OCI-M2 (cell line): Measurements from ENCODE around the gene NET1.

Experiments
- DNase-seq: peaks from one replicate; lab custom pipeline; 2025; ENCODE audit not compliant: unreplicated experiment; lab: John Stamatoyannopoulos, UW

Gene NET1

GRCh38 chr10:5498791-5499492 lies 86.6 kb downstream of the NET1 start:
- DNase-seq: no peak

DNA sequence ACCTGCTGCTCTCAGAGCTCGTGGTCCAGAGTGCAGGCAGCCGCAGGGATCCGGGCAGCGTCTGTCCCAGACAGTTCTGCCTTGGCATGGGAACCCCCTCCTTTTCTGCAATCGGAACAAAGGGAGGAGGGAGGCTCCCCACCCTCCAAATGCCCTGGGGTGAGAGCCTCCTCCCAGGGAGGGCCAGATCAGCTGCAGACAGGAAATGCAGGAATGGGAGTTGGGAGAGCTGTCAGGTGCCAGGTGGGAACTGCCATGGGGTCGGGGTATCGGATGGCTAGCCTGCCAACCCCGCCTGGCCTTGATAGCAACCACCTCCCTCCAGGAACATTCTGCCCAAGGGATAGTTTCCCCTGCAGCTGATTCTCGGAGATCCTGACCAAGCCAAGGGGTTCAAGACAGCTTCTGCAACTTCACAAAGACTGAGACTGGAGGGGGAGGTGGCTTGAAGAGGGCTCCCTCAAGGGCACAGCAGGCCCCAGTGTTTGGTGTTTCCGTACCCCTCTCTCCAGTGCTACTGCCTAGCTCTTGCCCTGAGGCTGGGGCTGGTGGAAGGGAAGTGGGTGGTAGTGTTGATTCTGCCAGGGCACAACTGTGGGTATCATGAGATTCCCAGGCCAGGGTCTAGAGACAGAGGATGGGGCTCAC lies 87.3 kb downstream of the NET1 start, which contains the start of gene CALML5:
Gene CALML5, minus strand, starts transcription at position 78 of the 648 bp plus-strand sequence. CDS start 132 bp downstream, outside the sequence.
- DNase-seq: no peak

DNA sequence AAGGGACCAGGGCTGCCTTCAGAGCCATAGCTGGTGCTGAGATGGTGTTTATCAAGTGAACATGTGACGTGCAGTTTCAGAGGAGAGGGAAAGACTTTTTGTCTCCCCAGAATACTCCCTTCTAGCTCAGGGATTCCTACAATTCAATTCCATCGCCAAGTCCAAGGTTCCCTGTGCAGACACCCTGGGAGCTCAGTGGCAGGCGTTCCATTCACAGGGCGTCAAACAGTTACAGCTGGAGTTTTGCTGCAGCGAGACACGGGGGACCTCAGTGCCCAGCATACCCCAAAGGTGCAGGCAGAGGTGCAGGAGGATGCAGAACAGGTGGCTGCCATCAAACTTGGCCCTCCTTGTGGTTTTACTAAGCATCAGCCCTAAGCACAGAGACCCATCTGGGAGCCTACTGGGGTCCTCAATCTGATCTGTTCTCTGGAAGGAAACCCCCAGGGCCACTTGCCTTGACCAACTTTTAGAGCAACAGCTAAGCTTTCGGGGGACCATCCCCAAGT lies 87.9 kb downstream of the NET1 start:
- DNase-seq: no peak

- DNase-seq: no peak
Measured at GRCh38 chr10:5500910-5501309, 88.6 kb downstream of the NET1 start.

GRCh38 chr10:5502061-5502521 lies 89.7 kb downstream of the NET1 start:
- no peak for DNase-seq

DNA sequence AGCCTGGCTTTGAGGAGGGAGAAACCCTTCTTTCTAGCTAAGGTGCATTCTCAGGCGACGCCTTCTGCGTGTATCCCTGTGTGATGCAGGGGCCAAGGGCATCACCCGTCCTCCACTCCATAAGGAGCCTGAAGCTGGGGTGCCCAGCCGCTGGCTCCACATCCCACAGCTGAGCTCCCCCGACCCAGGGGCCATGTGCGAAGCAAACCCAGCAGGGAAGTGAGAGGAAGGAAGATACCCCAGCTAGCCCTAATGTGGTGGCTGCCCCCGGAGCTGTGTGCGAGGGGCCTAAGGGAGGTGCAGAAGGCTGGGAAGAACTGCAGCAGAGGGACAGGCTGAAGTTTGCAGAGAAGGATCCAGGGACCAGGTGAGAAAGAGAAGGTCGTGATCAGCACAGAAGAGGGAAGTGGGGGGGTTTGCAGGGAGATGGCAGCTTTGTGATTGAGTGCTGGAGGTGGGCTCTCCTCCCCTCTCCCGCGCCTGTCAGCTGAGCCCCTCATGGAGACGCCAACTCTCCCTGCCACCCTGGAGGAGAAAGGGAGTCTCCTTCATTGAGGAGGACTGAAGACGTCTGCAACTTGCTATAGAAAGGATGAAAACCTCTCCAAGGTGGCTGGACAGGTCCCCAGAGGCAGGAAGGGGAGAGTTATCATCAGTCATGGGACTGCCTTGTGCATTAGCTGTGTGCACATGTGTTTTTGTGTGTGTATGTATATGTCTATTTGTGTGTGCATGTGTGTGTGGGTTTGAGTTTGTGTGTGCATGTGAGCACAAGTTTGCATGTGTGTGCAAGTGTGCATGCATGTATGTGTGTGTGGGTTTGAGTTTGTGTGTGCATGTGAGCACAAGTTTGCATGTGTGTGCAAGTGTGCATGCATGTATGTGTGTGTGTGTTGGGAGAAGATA lies 90.5 kb downstream of the NET1 start:
- DNase-seq: no peak

- no peak for DNase-seq
Measured at GRCh38 chr10:5503477-5503835, 91.1 kb downstream of the NET1 start.

DNA sequence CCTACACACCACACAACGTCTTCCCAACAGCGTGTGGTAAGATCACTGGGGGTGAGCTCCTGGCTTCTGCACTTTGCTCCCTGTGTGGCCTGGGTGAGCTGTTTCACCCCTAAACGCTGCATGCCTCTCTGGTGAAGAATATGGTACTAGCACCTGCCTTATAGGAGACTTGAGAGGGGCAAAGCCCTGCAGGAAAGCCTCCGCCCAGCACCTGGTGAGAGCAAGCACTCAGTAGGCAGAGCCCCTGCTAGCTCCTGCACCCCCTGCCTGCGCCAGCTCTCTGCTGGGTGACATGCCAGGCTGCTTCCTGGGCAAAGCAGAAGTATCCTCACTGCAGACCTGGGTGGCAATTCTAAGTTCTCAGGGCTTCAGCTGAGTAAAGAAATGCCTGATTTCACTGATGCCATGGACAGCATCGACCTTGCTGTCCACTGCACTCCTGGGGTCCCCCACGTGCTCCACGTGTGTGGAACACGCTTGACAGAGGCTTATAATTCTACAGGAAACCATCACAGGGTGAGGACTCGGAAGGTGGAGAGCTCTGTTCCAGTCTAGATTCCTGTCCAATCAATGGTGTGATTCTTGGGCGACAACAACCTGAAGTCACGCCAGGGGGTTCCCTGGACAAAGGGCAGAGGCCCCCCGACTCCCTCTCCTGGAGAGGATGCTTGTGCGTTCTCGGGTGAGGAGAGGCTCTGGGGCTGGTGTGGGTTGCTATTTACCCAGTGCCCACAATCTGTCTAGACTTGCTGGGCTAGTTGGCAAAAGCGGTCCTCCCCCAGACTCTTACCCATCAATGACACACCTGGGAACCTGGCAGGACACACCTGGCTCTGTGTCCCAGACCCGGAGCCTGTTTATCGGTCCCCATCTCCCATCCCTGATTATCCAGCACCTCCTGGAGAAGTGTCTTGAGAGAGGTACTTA lies 92.1 kb downstream of the NET1 start:
- no peak for DNase-seq

DNA sequence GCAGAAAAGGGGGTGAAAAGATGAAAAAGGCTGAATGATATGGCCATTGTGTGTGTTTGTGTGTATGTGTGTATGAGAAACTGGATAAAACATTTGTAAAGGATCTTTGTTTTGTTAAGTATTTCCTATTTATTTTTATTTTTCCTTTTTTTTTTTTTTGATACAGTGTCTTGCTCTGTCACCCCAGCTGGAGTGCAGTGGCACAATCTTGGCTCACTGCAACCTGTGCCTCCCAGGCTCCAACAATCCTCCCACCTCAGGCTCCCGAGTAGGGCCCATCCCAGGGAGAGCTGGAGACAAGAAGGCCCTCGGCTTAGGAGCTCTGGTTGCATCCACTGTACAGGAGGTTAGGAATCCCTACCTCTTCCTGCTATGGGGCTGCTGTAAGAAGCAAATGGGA lies 93.9 kb downstream of the NET1 start:
- no peak for DNase-seq

DNA sequence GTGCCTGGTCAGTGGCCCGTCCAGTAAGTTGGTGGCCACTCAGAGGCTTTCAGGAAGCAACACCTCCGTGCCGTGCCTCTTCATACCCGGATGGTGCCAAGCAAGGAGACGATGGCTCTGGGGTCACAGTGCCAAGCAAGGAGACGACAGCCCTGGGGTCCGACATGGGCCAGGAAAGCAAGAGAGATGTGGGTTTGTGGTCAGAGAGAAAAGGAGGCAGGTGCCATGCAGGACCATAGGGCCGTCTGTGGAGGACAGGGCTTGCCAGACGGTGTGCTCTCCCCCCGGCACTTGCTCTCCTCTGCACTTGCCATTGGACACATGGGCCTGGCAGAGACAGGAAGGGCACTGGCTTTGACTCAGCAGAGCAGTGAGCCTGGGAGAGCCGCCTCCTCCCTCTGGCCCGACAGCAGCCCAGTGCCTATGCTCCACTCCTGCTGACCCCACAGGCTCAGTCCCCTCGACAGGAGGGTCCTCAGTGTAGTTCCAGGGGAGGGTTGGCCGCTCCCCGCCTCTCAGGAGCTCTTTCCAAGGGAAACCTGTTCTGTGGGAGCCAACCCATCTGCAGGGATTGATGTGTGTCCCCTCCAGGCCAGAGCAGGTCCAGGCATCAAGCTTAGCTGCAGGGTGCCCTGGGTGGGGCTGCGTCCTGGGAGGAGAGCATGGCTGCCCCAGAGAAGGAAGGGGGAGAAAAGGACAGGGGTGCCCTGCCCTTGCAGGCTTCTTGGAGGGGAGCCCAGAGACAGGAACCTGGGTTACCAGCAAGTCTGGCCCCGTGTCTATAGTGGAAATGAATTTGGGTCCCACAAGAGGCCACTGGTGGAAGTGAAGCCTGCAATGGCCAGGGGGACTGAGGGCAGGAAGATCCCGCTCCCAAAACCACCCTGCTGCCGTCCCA lies 94.6 kb downstream of the NET1 start:
- no peak for DNase-seq

DNA sequence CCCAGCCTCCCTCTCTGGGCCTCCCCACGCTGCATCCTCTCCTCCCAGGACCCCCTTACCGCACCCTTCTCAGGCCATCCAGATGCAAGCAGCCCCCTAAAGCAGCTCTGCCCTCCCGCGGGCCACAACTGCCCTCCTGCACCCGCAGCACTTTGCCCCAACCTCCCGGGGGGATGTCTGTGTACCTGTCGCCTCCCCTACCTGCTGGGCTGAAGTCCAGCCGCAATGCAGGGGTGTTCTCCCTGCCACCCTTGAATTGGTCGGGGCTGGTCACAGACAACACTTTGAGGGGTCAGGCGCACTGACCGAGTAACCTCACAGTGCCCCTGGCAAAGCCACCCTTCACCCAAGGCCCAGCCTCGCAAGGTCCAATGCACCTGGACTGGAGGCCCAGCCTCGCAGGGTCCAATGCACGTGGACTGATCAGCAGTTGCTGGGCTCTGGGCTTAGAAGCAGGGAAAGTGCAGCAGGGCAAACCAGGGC lies 95.3 kb downstream of the NET1 start:
- DNase-seq: no peak

DNA sequence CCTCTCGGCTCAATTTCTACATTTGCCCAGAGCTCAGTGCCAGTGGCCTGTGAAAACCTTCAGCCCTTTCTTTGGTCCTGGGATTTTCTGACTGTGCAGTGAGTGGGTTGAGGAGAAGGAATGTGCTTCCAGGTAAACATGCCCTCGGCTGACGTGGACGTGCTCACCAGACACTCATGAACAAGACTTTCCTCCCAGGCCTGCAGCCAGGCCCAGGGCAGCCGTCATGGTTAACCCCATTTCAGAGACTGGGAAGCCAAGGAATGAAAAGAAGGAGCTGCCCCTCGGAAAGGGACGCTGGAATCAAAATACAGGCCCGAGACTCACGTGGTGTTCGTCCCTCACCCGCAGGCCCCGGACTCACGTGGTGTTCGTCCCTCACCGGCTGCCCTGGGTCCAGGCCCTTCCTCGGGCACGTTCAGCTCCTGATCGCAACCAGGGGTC lies 95.8 kb downstream of the NET1 start:
- no peak for DNase-seq
